Neural crest cell (in vitro differentiated cells): ENCODE results near the gene SORCS3. TPM values are rescaled to one million over a fixed set of nuclear protein-coding genes. Genes with fewer than 3 reads are reported as not detected.
A peak's percentile ranks its signal among the peaks of the same experiment; 100 is the strongest.
"Not testable (repeated sequence)": the region's sequence is repeated elsewhere in the genome, so short reads cannot be mapped to it uniquely, and the experiment has no call there.

Experiments
- DNase-seq: peaks from one replicate; pipeline ENCODE4 v3.0.0; 2021; ENCODE audit warnings: low read depth, mixed read lengths, low spot score
- H3K27ac Mint-ChIP-seq: one replicate; pipeline ENCODE4 v1.8.0; 2021; ENCODE audit warnings: mild to moderate bottlenecking, mixed read lengths; ENCODE audit not compliant: unreplicated experiment
- H3K27me3 Mint-ChIP-seq: 2 replicates; pipeline ENCODE4 v1.8.0; 2021; ENCODE audit warnings: low read depth, mild to moderate bottlenecking, mixed read lengths
- H3K36me3 Mint-ChIP-seq: 2 replicates; pipeline ENCODE4 v1.8.0; 2021; ENCODE audit warnings: low read depth, mild to moderate bottlenecking, mixed read lengths
- H3K4me1 Mint-ChIP-seq: 2 replicates; pipeline ENCODE4 v1.8.0; 2021; ENCODE audit warnings: mixed read lengths
- H3K4me3 Mint-ChIP-seq: one replicate; pipeline ENCODE4 v1.8.0; 2021; ENCODE audit warnings: mild to moderate bottlenecking, mixed read lengths
- H3K9me3 Mint-ChIP-seq: 2 replicates; pipeline ENCODE4 v1.8.0; 2021; ENCODE audit warnings: mixed read lengths
- CTCF ChIP-seq: fragments of 200-600 bp; sonication (generic); conservative IDR thresholded peaks from 2 replicates; pipeline ENCODE4 v1.5.0; 2021; ENCODE audit warnings: antibody characterized with exemption, mild to moderate bottlenecking
- total RNA-seq: library from RNA; stranded (reverse); gene quantifications from 2 replicates; pipeline ENCODE4 v1.2.1, GENCODE V29; 2021

The SORCS3 gene
- total RNA-seq, 1 donor from 2014 or later, result 3.3 TPM

- no peaks in the 10 kb centered on the region for H3K36me3 Mint-ChIP-seq
- H3K27me3 Mint-ChIP-seq, result no peaks in the 10 kb centered on the region
- no peak overlapping the region for H3K4me3 Mint-ChIP-seq
- H3K27ac Mint-ChIP-seq, result no peak overlapping the region
- no peaks in the 10 kb centered on the region for H3K9me3 Mint-ChIP-seq
- DNase-seq, result no peak
- H3K4me1 Mint-ChIP-seq, result peaks cover 11% of the 10 kb centered on the region
- no peak for TF ChIP-seq CTCF
Measured at GRCh38 chr10:104711302-104711721, 70.2 kb downstream of the SORCS3 start.

DNA sequence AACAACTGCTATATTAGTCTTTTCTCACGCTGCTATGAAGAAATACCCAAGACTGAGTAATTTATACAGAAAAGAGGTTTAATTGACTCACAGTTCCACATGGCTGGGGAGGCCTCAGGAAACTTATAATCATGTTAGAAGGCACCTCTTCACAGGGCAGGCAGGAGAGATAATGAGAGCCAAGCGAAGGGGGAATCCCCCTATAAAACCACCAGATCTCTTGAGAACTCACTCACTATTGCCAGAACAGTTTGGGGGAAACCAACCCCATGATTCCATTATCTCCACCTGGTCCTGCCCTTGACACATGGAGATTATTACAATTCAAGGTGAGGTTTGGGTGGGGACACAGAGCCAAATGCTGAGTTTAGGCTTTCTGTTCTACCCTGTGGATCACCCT, 89.5 kb downstream of the SORCS3 start:
- not testable (repeated sequence) for H3K9me3 Mint-ChIP-seq, DNase-seq, H3K36me3 Mint-ChIP-seq, H3K27ac Mint-ChIP-seq, H3K4me3 Mint-ChIP-seq
- peaks cover 22% of the 10 kb centered on the region for H3K27me3 Mint-ChIP-seq
- H3K4me1 Mint-ChIP-seq, result peaks cover 12% of the 10 kb centered on the region

GRCh38 chr10:104731192-104731591, 90.1 kb downstream of the SORCS3 start:
- H3K27me3 Mint-ChIP-seq, result peaks cover 28% of the 10 kb centered on the region
- H3K4me3 Mint-ChIP-seq, result no peak overlapping the region
- no peak for DNase-seq
- TF ChIP-seq CTCF, result no peak
- H3K9me3 Mint-ChIP-seq, result peaks cover 2% of the 10 kb centered on the region
- H3K36me3 Mint-ChIP-seq, result no peaks in the 10 kb centered on the region
- H3K4me1 Mint-ChIP-seq, result peaks cover 18% of the 10 kb centered on the region
- H3K27ac Mint-ChIP-seq, result no peak overlapping the region

GRCh38 chr10:104732222-104732621, 91.1 kb downstream of the SORCS3 start:
- Mint-ChIP-seq H3K27ac (no peak overlapping the region), H3K36me3 (no peaks in the 10 kb centered on the region), H3K9me3 (no peaks in the 10 kb centered on the region), H3K4me1 (peaks cover 18% of the 10 kb centered on the region), H3K4me3 (no peak overlapping the region), H3K27me3 (peaks cover 28% of the 10 kb centered on the region)
- DNase-seq, result no peak
- TF ChIP-seq CTCF, result no peak

DNA sequence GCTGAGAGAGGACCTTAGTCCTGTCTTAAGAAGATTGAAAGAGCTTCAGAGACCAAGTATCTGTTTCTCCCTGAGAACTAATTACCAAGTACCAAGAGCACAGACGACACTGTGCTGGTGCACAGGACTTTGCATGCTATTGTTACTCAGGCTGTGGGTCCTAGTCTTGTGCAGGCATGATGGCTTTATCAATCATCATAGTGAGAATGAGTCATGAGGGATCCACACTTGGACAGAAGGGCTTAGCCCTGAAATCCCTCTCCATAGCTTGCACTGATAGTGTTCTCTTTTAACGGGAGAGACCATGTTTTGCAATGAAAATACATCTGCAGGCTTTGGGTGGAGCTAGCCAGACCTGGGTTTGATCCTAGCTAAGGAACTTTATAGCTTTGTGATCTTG, 93.3 kb downstream of the SORCS3 start:
- Mint-ChIP-seq H3K4me1 (peaks cover 18% of the 10 kb centered on the region), H3K9me3 (no peaks in the 10 kb centered on the region), H3K27me3 (peaks cover 23% of the 10 kb centered on the region), H3K36me3 (no peaks in the 10 kb centered on the region), H3K4me3 (peak overlapping the region; percentile 38), H3K27ac (no peak overlapping the region)
- no peak for DNase-seq
- no peak for TF ChIP-seq CTCF

DNA sequence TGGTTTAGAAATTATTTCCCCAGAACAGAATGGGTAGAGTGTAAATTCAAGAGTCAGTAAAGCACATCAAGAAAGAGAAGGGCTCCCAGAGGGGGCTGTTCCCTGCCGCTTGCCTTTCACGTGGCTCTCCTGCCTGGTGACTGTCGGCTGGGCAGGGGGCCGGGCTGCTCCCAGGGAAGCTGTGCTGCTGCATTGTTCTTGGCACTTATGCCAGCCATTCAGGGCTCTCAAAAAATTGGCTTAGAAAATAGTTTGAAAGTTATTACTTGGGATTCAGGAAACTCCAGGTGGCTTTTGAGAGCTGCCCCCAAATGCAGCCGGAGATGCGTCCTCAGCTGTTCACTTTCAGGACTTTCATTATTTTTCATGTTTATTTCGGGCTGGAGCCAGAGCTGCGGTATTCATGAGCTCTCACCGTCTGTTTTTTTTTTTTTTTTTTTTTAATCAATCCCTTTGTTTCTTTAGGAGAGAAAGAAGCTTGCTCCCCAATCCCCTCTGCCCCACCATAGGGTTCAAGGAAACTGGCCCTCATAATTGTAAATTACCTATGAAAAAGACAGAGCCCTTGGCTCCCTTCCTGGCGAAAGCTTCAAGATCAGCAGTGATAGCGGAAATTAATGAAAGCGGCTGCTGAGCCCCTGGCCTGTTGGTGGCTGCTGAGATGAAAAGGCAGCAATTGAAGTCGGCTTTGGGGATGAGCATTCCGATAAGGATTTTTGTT, 94.1 kb downstream of the SORCS3 start:
- Mint-ChIP-seq H3K27me3 (peaks cover 23% of the 10 kb centered on the region), H3K4me3 (no peak overlapping the region), H3K9me3 (no peaks in the 10 kb centered on the region), H3K4me1 (peaks cover 18% of the 10 kb centered on the region), H3K36me3 (no peaks in the 10 kb centered on the region), H3K27ac (no peak overlapping the region)
- DNase-seq, result no peak
- no peak for TF ChIP-seq CTCF
